A549 (cell line): Measurements from ENCODE around the gene OR8B8. TPM values are rescaled to one million over a fixed set of nuclear protein-coding genes. Genes with fewer than 3 reads are reported as not detected.

Source experiments
- ATAC-seq, 2 experiments: fragments of 200-7000 bp in 1 of 2; fragments of >200 bp in 1 of 2; cut with Nextera tagmentation in 1 of 2; cut with Tn5 transposase in 1 of 2; 3 replicates each; pipeline versions ENCODE4 v1.8.0 to v1.9.1; 2018 to 2020; ENCODE audit warnings: mild to moderate bottlenecking in 1 of 2, moderate library complexity in 1 of 2
- CTCF ChIA-PET: fragments of 300-600 bp; sonication (Branson Sonifier 250); formaldehyde crosslinking; extraction: SDS; loops from one replicate; lab custom pipeline; 2021; ENCODE audit warnings: antibody characterized with exemption, inconsistent platforms; lab: Yijun Ruan, JAX
- POLR2A ChIA-PET: fragments of 350-600 bp; formaldehyde crosslinking; extraction: SDS; loops from one replicate; lab custom pipeline; 2021; ENCODE audit warnings: antibody characterized with exemption, inconsistent platforms; lab: Yijun Ruan, JAX
- DNase-seq, 2 experiments: peaks; one replicate each; pipeline versions ENCODE4 v3.0.0 to v3.0.0-alpha.2; 2011 to 2016; ENCODE audit warnings: low read depth in 1 of 2, low spot score in 1 of 2
- FAIRE-seq: peaks from 2 replicates; lab custom pipeline; 2011; peaks lifted over from hg19 to GRCh38; lab: Jason Lieb, UNC
- H3K27ac ChIP-seq, 2 experiments: fragments of >200 bp; sonication (Bioruptor Twin); formaldehyde crosslinking; 3 replicates each; pipeline ENCODE4 v1.5.1; 2016 to 2017
- H3K4me1 ChIP-seq: fragments of >200 bp; sonication (Bioruptor Twin); formaldehyde crosslinking; 3 replicates; pipeline ENCODE4 v1.6.1; 2016
- H3K4me2 ChIP-seq: fragments of >200 bp; sonication (Bioruptor Twin); formaldehyde crosslinking; 3 replicates; pipeline ENCODE4 v1.6.1; 2016
- H3K4me3 ChIP-seq: fragments of >200 bp; sonication (Bioruptor Twin); formaldehyde crosslinking; 3 replicates; pipeline ENCODE4 v1.5.1; 2016
- H3K9me3 ChIP-seq: fragments of >200 bp; sonication (Bioruptor Twin); formaldehyde crosslinking; 3 replicates; pipeline ENCODE4 v1.6.1; 2016
- BCL3 ChIP-seq: fragments of >200 bp; sonication (Bioruptor Twin); formaldehyde crosslinking; IDR thresholded peaks from 3 replicates; pipeline ENCODE4 v1.6.1; 2016
- BHLHE40 ChIP-seq: IDR thresholded peaks from 2 replicates; pipeline ENCODE4 v1.6.1; 2012; ENCODE audit warnings: low read depth, low read length, inconsistent platforms
- CHD2 ChIP-seq: fragments of 150-350 bp; IDR thresholded peaks from 2 replicates; pipeline ENCODE4 v1.6.1; 2014; ENCODE audit warnings: low read length; ENCODE audit not compliant: partially characterized antibody
- CHD4 ChIP-seq: fragments of 200-600 bp; sonication (generic); IDR thresholded peaks from 2 replicates; pipeline ENCODE4 v1.6.1; 2016; ENCODE audit warnings: antibody characterized with exemption, mild to moderate bottlenecking, borderline replicate concordance
- EHF ChIP-seq: fragments of 250-450 bp; sonication (Bioruptor Pico); IDR thresholded peaks from 2 replicates; pipeline ENCODE4 v1.5.0; 2020; ENCODE audit warnings: mild to moderate bottlenecking
- EP300 ChIP-seq, 2 experiments: fragments of >200 bp; sonication (Bioruptor Twin); formaldehyde crosslinking; IDR thresholded peaks; 2 replicates in 1 of 2; 3 replicates in 1 of 2; pipeline ENCODE4 v1.6.1; 2016 to 2017
- FOXS1 ChIP-seq: fragments of 250-450 bp; sonication (Bioruptor Pico); IDR thresholded peaks from 2 replicates; pipeline ENCODE4 v1.5.0; 2020; ENCODE audit warnings: mild to moderate bottlenecking, moderate library complexity
- GATA3 ChIP-seq: IDR thresholded peaks from 2 replicates; pipeline ENCODE4 v1.6.1; 2012; ENCODE audit warnings: borderline replicate concordance
- HES2 ChIP-seq: fragments of >200 bp; sonication (Bioruptor Twin); formaldehyde crosslinking; IDR thresholded peaks from 2 replicates; pipeline ENCODE4 v1.6.1; 2016
- HOXA7 ChIP-seq: fragments of 250-450 bp; sonication (Bioruptor Pico); IDR thresholded peaks from 2 replicates; pipeline ENCODE4 v1.5.0; 2020; ENCODE audit warnings: mild to moderate bottlenecking, moderate library complexity
- JUN ChIP-seq, 2 experiments: fragments of >200 bp; sonication (Bioruptor Twin); formaldehyde crosslinking; IDR thresholded peaks; 2 replicates in 1 of 2; 3 replicates in 1 of 2; pipeline ENCODE4 v1.6.1; 2016 to 2017
- KDM5A ChIP-seq: fragments of 200-600 bp; sonication (generic); IDR thresholded peaks from 2 replicates; pipeline ENCODE4 v1.6.1; 2016; ENCODE audit warnings: antibody characterized with exemption, mild to moderate bottlenecking
- MAFK ChIP-seq: fragments of 450-650 bp; IDR thresholded peaks from 2 replicates; pipeline ENCODE4 v1.6.1; 2014; ENCODE audit not compliant: partially characterized antibody
- MAZ ChIP-seq: fragments of 150-350 bp; IDR thresholded peaks from 2 replicates; pipeline ENCODE4 v1.6.1; 2014; ENCODE audit warnings: antibody characterized with exemption, low read depth, low read length, borderline replicate concordance
- NFE2L2 ChIP-seq: fragments of 150-350 bp; conservative IDR thresholded peaks from 2 replicates; pipeline ENCODE4 v1.6.1; 2014; ENCODE audit warnings: low read length
- PHF8 ChIP-seq: fragments of 200-600 bp; sonication (generic); IDR thresholded peaks from 2 replicates; pipeline ENCODE4 v1.6.1; 2016; ENCODE audit warnings: low read depth, mild to moderate bottlenecking, antibody characterized with exemption, moderate library complexity, borderline replicate concordance
- RCOR1 ChIP-seq: fragments of 150-350 bp; IDR thresholded peaks from 2 replicates; pipeline ENCODE4 v1.6.1; 2014; ENCODE audit warnings: antibody characterized with exemption, low read length, low read depth
- SREBF2 ChIP-seq: fragments of 450-650 bp; IDR thresholded peaks from 2 replicates; pipeline ENCODE4 v1.6.1; 2014; ENCODE audit warnings: mild to moderate bottlenecking, moderate library complexity
- TFCP2L1 ChIP-seq: fragments of 250-450 bp; sonication (Bioruptor Pico); IDR thresholded peaks from 2 replicates; pipeline ENCODE4 v1.5.0; 2021; ENCODE audit warnings: mild to moderate bottlenecking
- ZC3H11A ChIP-seq: fragments of 450-650 bp; IDR thresholded peaks from 2 replicates; pipeline ENCODE4 v1.6.1; 2014; ENCODE audit warnings: antibody characterized with exemption, mild to moderate bottlenecking
- ZFP36 ChIP-seq: fragments of 450-650 bp; IDR thresholded peaks from 2 replicates; pipeline ENCODE4 v1.6.1; 2014; ENCODE audit warnings: borderline replicate concordance; ENCODE audit not compliant: partially characterized antibody
- ZNF302 ChIP-seq: fragments of 250-450 bp; sonication (Bioruptor Pico); IDR thresholded peaks from 2 replicates; pipeline ENCODE4 v1.9.0; 2021; ENCODE audit warnings: inconsistent platforms, mild to moderate bottlenecking, moderate library complexity
- ZSCAN20 ChIP-seq: fragments of 250-450 bp; sonication (Bioruptor Pico); IDR thresholded peaks from 2 replicates; pipeline ENCODE4 v1.8.0; 2022; ENCODE audit warnings: mild to moderate bottlenecking, moderate library complexity
- WGBS: methylation state at CpG from one replicate; pipeline ENCODE4 v1.1.6; 2017; ENCODE audit errors: missing lambda C conversion rate; 5-methylcytosine and 5-hydroxymethylcytosine counted together
- polyA plus RNA-seq, 4 experiments: library from polyadenylated mRNA; depleted of rRNA in 3 of 4; stranded (reverse); fragments of >200 nt; fragmentation: RNase III in 1 of 4; extraction: RNeasy Plus Mini Kit Qiagen cat#74134 plus additional on column Dnase treatment in 1 of 4; gene quantifications; 2 replicates in 3 of 4; 3 replicates in 1 of 4; pipeline ENCODE4 v1.2.3, GENCODE V29; 2011 to 2017

OR8B8 gene
- polyA plus RNA-seq, 2 of the 4 experiments (the other 2 are of a cell fraction), result not detected

- CTCF ChIA-PET, result no interaction called here
- ATAC-seq (no peak), FAIRE-seq (no peak), DNase-seq (no peak)
- no peak overlapping the region for H3K27ac ChIP-seq
- WGBS, result 0% methylated on average over 1 of the region's 1 CpG
- H3K4me1 ChIP-seq, result no peaks in the 10 kb centered on the region
- POLR2A ChIA-PET, result no interaction called here
- no peak overlapping the region for H3K4me3 ChIP-seq
- no peak for TF ChIP-seq HES2
- TF ChIP-seq MAFK, result no peak
- TF ChIP-seq SREBF2, result no peak
- TF ChIP-seq CHD2, result no peak
- no peak for TF ChIP-seq ZFP36
- TF ChIP-seq JUN (IDR thresholded peaks at IDR 0.05), result no peak
- TF ChIP-seq MAZ, result no peak
- no peaks in the 10 kb centered on the region for H3K9me3 ChIP-seq
- H3K4me2 ChIP-seq, result no peak overlapping the region
These were observed 28.0 kb upstream of the OR8B8 start for GRCh38 chr11:124473476-124473875.

- Histone ChIP-seq H3K27ac (no peak overlapping the region), H3K4me1 (no peaks in the 10 kb centered on the region), H3K9me3 (no peaks in the 10 kb centered on the region), H3K4me3 (no peak overlapping the region), H3K4me2 (no peak overlapping the region)
- no peak for DNase-seq
- POLR2A ChIA-PET, result no interaction called here
- TF ChIP-seq ZC3H11A (no peak), CHD4 (no peak), KDM5A (no peak), FOXS1 (CRISPR knock-in tag) (no peak), TFCP2L1 (CRISPR knock-in tag) (no peak), ZSCAN20 (CRISPR knock-in tag) (no peak), BHLHE40 (no peak), JUN (IDR thresholded peaks at IDR 0.05) (no peak), GATA3 (no peak), EP300 (IDR thresholded peaks at IDR 0.05) (no peak), ZNF302 (CRISPR knock-in tag) (no peak), MAFK (no peak)
- CTCF ChIA-PET, result interaction anchor here (0.7 kb wide), 1 partner anchor 58 kb away, joined by 3 read pairs; no protein-coding TSS in a partner anchor
- no peak for ATAC-seq
- no peak for FAIRE-seq
- 40% methylated on average over 11 of the region's 11 CpGs for WGBS
These were observed 25.2 kb upstream of the OR8B8 start for GRCh38 chr11:124470561-124471227.

- DNase-seq (no peak), ATAC-seq (no peak), FAIRE-seq (no peak)
- ChIA-PET CTCF (no interaction called here), POLR2A (no interaction called here)
- Histone ChIP-seq H3K27ac (no peak overlapping the region), H3K4me1 (no peaks in the 10 kb centered on the region), H3K4me2 (no peak overlapping the region), H3K9me3 (no peaks in the 10 kb centered on the region), H3K4me3 (no peak overlapping the region)
- 35% methylated on average over 8 of the region's 8 CpGs for WGBS
- TF ChIP-seq BCL3 (no peak), RCOR1 (no peak), ZSCAN20 (CRISPR knock-in tag) (no peak), EHF (CRISPR knock-in tag) (no peak), NFE2L2 (no peak), HOXA7 (CRISPR knock-in tag) (no peak), PHF8 (no peak)
These were observed 22.0 kb upstream of the OR8B8 start for GRCh38 chr11:124467381-124467927.
